Astrocyte (in vitro differentiated cells and primary cell): ENCODE results near the gene CAMK1D. TPM values are rescaled to one million over a fixed set of nuclear protein-coding genes. Genes with fewer than 3 reads are reported as not detected.
A peak's percentile ranks its signal among the peaks of the same experiment; 100 is the strongest.

ENCODE experiments used
- DNase-seq: peaks from one replicate; pipeline ENCODE4 v3.0.0-alpha.2; 2010; ENCODE audit warnings: low read depth
- FAIRE-seq: peaks from 2 replicates; lab custom pipeline; 2011; peaks lifted over from hg19 to GRCh38; lab: Jason Lieb, UNC
- H2AFZ ChIP-seq: 2 replicates; pipeline ENCODE4 v1.6.0; 2012; ENCODE audit warnings: low read depth, low read length, inconsistent platforms
- H3K27ac ChIP-seq: 2 replicates; pipeline ENCODE4 v1.5.1; 2011; ENCODE audit warnings: low read depth, low read length, inconsistent platforms
- H3K27me3 ChIP-seq: 2 replicates; pipeline ENCODE4 v1.6.0; 2011; ENCODE audit warnings: low read length, inconsistent platforms; ENCODE audit not compliant: insufficient read depth
- H3K36me3 ChIP-seq: 2 replicates; pipeline ENCODE4 v1.5.1; 2011; ENCODE audit warnings: low read length, inconsistent platforms; ENCODE audit not compliant: insufficient read depth
- H3K4me1 ChIP-seq: 2 replicates; pipeline ENCODE4 v1.5.1; 2011; ENCODE audit warnings: low read length, inconsistent platforms; ENCODE audit not compliant: insufficient read depth
- H3K4me2 ChIP-seq: 2 replicates; pipeline ENCODE4 v1.6.0; 2012; ENCODE audit warnings: low read length, inconsistent platforms
- H3K4me3 ChIP-seq: 2 replicates; pipeline ENCODE4 v1.5.1; 2011; ENCODE audit warnings: low read depth, mild to moderate bottlenecking, low read length, inconsistent platforms; ENCODE audit not compliant: insufficient read depth
- H3K79me2 ChIP-seq: 2 replicates; pipeline ENCODE4 v1.6.0; 2012; ENCODE audit warnings: mild to moderate bottlenecking, low read length, inconsistent platforms; ENCODE audit not compliant: insufficient read depth
- H3K9ac ChIP-seq: 2 replicates; pipeline ENCODE4 v1.6.0; 2012; ENCODE audit warnings: mild to moderate bottlenecking, low read length, inconsistent platforms
- H3K9me3 ChIP-seq: 2 replicates; pipeline ENCODE4 v1.5.1; 2012; ENCODE audit warnings: low read depth, mild to moderate bottlenecking, low read length, inconsistent platforms; ENCODE audit not compliant: insufficient read depth
- H4K20me1 ChIP-seq: 2 replicates; pipeline ENCODE4 v1.6.0; 2012; ENCODE audit warnings: low read length, inconsistent platforms; ENCODE audit not compliant: insufficient read depth
- H3K27ac Mint-ChIP-seq: one replicate; pipeline ENCODE4 v1.8.0; 2021; ENCODE audit warnings: mild to moderate bottlenecking, mixed read lengths; ENCODE audit not compliant: unreplicated experiment
- H3K27me3 Mint-ChIP-seq: one replicate; pipeline ENCODE4 v1.8.0; 2021; ENCODE audit warnings: low read depth, mixed read lengths; ENCODE audit not compliant: unreplicated experiment
- H3K36me3 Mint-ChIP-seq: one replicate; pipeline ENCODE4 v1.8.0; 2021; ENCODE audit warnings: low read depth, mixed read lengths; ENCODE audit not compliant: unreplicated experiment
- H3K4me1 Mint-ChIP-seq: one replicate; pipeline ENCODE4 v1.8.0; 2021; ENCODE audit warnings: low read depth, mixed read lengths; ENCODE audit not compliant: unreplicated experiment
- H3K4me3 Mint-ChIP-seq: one replicate; pipeline ENCODE4 v1.8.0; 2021; ENCODE audit warnings: mild to moderate bottlenecking, moderate library complexity, mixed read lengths; ENCODE audit not compliant: unreplicated experiment
- H3K9me3 Mint-ChIP-seq: one replicate; pipeline ENCODE4 v1.8.0; 2021; ENCODE audit warnings: mild to moderate bottlenecking, mixed read lengths; ENCODE audit not compliant: unreplicated experiment
- CTCF ChIP-seq: IDR thresholded peaks from 2 replicates; pipeline ENCODE4 v1.5.1; 2011; ENCODE audit warnings: low read depth, mild to moderate bottlenecking, inconsistent platforms, low read length, moderate library complexity; ENCODE audit not compliant: insufficient read depth
- EZH2 ChIP-seq: IDR thresholded peaks from 2 replicates; pipeline ENCODE4 v1.6.1; 2012; ENCODE audit warnings: mild to moderate bottlenecking, low read length, inconsistent platforms; ENCODE audit not compliant: insufficient read depth
- total RNA-seq: library from RNA; stranded (reverse); gene quantifications from 2 replicates; pipeline ENCODE4 v1.2.1, GENCODE V29; 2021

The CAMK1D gene
- total RNA-seq, 1 donor from 2014 or later: 23.6 TPM

- Histone ChIP-seq H2AFZ (no peak overlapping the region), H4K20me1 (no peaks in the 10 kb centered on the region), H3K4me2 (no peak overlapping the region), H3K79me2 (no peaks in the 10 kb centered on the region), H3K9ac (no peak overlapping the region), H3K36me3 (no peaks in the 10 kb centered on the region), H3K4me3 (no peak overlapping the region), H3K27ac (no peak overlapping the region), H3K4me1 (no peaks in the 10 kb centered on the region), H3K9me3 (no peaks in the 10 kb centered on the region), H3K27me3 (no peaks in the 10 kb centered on the region)
- H3K36me3 Mint-ChIP-seq: peaks cover 14% of the 10 kb centered on the region
- no peak for DNase-seq
- H3K9me3 Mint-ChIP-seq: no peaks in the 10 kb centered on the region
- H3K4me3 Mint-ChIP-seq: no peak overlapping the region
- no peak for FAIRE-seq
- peak overlapping the region; percentile 41 for H3K27ac Mint-ChIP-seq
- no peaks in the 10 kb centered on the region for H3K4me1 Mint-ChIP-seq
- TF ChIP-seq EZH2 (no peak), CTCF (no peak)
- H3K27me3 Mint-ChIP-seq: no peaks in the 10 kb centered on the region
Measured at GRCh38 chr10:12787297-12787696, 437.9 kb downstream of the CAMK1D start.

DNA sequence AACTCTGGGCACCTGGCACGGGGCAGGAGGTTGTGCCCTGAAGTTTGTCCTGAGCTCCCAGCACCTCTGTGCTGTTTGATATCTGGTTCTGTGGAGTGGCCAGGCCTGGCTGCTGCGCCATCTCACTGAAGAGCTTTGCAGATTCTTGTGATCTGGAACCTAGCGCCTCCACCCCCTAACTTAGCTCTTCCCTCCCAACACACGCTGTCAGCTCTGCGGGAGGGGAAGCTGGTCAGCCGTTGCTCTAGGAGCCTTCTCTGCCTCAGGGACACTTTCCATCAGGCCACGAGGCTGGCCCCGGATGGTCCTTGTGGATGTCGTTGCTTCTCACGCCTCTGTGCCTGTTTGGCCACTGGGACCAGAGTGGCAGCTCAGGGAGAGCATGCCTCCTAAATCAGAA, 438.9 kb downstream of the CAMK1D start:
- Histone ChIP-seq H3K79me2 (no peaks in the 10 kb centered on the region), H3K36me3 (no peaks in the 10 kb centered on the region), H3K9me3 (no peaks in the 10 kb centered on the region), H3K9ac (no peak overlapping the region), H3K27ac (no peak overlapping the region), H2AFZ (no peak overlapping the region), H3K4me1 (no peaks in the 10 kb centered on the region), H3K4me3 (no peak overlapping the region), H3K27me3 (no peaks in the 10 kb centered on the region), H4K20me1 (no peaks in the 10 kb centered on the region), H3K4me2 (no peak overlapping the region)
- no peaks in the 10 kb centered on the region for H3K4me1 Mint-ChIP-seq
- no peak overlapping the region for H3K27ac Mint-ChIP-seq
- DNase-seq: no peak
- FAIRE-seq: no peak
- H3K4me3 Mint-ChIP-seq: no peak overlapping the region
- no peak for TF ChIP-seq EZH2
- TF ChIP-seq CTCF: no peak
- H3K36me3 Mint-ChIP-seq: peaks cover 17% of the 10 kb centered on the region
- no peaks in the 10 kb centered on the region for H3K9me3 Mint-ChIP-seq
- H3K27me3 Mint-ChIP-seq: no peaks in the 10 kb centered on the region

GRCh38 chr10:12790270-12790669, 440.9 kb downstream of the CAMK1D start:
- Mint-ChIP-seq H3K4me1 (no peaks in the 10 kb centered on the region), H3K27me3 (no peaks in the 10 kb centered on the region), H3K9me3 (peaks cover 4% of the 10 kb centered on the region), H3K27ac (no peak overlapping the region), H3K4me3 (no peak overlapping the region), H3K36me3 (peaks cover 25% of the 10 kb centered on the region)
- no peak for DNase-seq
- no peaks in the 10 kb centered on the region for H3K27me3 ChIP-seq
- no peak overlapping the region for H3K4me2 ChIP-seq
- no peaks in the 10 kb centered on the region for H3K4me1 ChIP-seq
- no peak for FAIRE-seq
- H3K9me3 ChIP-seq: no peaks in the 10 kb centered on the region
- H3K4me3 ChIP-seq: no peak overlapping the region
- no peaks in the 10 kb centered on the region for H3K79me2 ChIP-seq
- H3K27ac ChIP-seq: no peak overlapping the region
- no peak overlapping the region for H2AFZ ChIP-seq
- TF ChIP-seq EZH2: no peak
- no peak for TF ChIP-seq CTCF
- H4K20me1 ChIP-seq: no peaks in the 10 kb centered on the region
- no peaks in the 10 kb centered on the region for H3K36me3 ChIP-seq
- no peak overlapping the region for H3K9ac ChIP-seq
